Immature natural killer cell (primary cell): ENCODE results near the gene KCNQ4. TPM values are rescaled to one million over a fixed set of nuclear protein-coding genes. Genes with fewer than 3 reads are reported as not detected.

Source experiments
- DNase-seq, 3 donors: peaks; one replicate each; pipeline ENCODE4 v3.0.0; 2022; ENCODE audit warnings: mixed read lengths in 1 of 3
- H3K27ac Mint-ChIP-seq, 6 donors: one replicate each; pipeline ENCODE4 v1.8.0; 2020; ENCODE audit warnings: mixed read lengths in 6 of 6, mild to moderate bottlenecking in 5 of 6, inconsistent platforms in 4 of 6, moderate library complexity in 3 of 6
- H3K27me3 Mint-ChIP-seq, 3 donors: one replicate each; pipeline ENCODE4 v1.8.0; 2020 to 2021; ENCODE audit warnings: low read depth in 3 of 3, mild to moderate bottlenecking in 3 of 3, mixed read lengths in 3 of 3, moderate library complexity in 3 of 3, inconsistent platforms in 1 of 3
- H3K36me3 Mint-ChIP-seq, 3 donors: one replicate each; pipeline ENCODE4 v1.8.0; 2020; ENCODE audit warnings: mixed read lengths in 3 of 3, inconsistent platforms in 2 of 3, mild to moderate bottlenecking in 2 of 3
- H3K4me1 Mint-ChIP-seq, 2 donors: one replicate each; pipeline ENCODE4 v1.8.0; 2020; ENCODE audit warnings: inconsistent platforms in 2 of 2, mild to moderate bottlenecking in 2 of 2, mixed read lengths in 2 of 2, moderate library complexity in 1 of 2
- H3K4me3 Mint-ChIP-seq, 5 donors: one replicate each; pipeline ENCODE4 v1.8.0; 2020; ENCODE audit warnings: mild to moderate bottlenecking in 5 of 5, mixed read lengths in 5 of 5, inconsistent platforms in 3 of 5, moderate library complexity in 3 of 5
- H3K9me3 Mint-ChIP-seq, 6 donors: one replicate each; pipeline ENCODE4 v1.8.0; 2020; ENCODE audit warnings: mild to moderate bottlenecking in 6 of 6, mixed read lengths in 6 of 6, inconsistent platforms in 4 of 6, moderate library complexity in 3 of 6
- polyA plus RNA-seq, 3 donors: library from polyadenylated mRNA; unstranded; fragments of 300-500 nt; fragmentation: Illumina TruSeq; gene quantifications; one replicate each; pipeline ENCODE4 v1.2.3, GENCODE V29; 2021

KCNQ4 gene
- polyA plus RNA-seq, 3 donors from 2014 or later = not detected

DNA sequence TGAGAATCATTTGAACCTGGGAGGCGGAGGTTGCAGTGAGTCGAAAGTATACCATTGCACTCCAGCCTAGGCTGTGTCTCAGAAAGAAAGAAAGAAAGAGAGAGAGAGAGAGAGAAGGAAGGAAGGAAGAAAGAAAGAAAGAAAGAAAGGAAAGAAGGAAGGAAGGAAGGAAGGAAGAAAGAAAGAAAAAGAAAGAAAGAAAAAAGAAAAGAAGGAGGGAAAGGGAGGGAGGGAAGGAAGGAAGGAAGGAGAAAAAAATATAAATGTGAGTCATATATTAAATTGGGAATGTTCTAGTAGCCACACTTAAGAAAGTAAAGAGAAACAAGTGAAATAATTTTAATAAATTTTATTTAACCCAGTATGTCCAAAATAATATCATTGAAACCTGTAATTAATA, 95.3 kb downstream of the KCNQ4 start:
- no peak for DNase-seq
- Mint-ChIP-seq H3K27me3 (peaks cover 2 to 10% (median 5%) of the 10 kb centered on the region in 3 donors), H3K4me1 (peaks cover 37 to 38% of the 10 kb centered on the region in 2 donors), H3K9me3 (no peaks in the 10 kb centered on the region), H3K4me3 (no peak overlapping the region), H3K27ac (peak overlapping the region in 1 of 6 donors; percentile 40), H3K36me3 (peaks cover 0 to 3% (median 0%) of the 10 kb centered on the region in 3 donors)

DNA sequence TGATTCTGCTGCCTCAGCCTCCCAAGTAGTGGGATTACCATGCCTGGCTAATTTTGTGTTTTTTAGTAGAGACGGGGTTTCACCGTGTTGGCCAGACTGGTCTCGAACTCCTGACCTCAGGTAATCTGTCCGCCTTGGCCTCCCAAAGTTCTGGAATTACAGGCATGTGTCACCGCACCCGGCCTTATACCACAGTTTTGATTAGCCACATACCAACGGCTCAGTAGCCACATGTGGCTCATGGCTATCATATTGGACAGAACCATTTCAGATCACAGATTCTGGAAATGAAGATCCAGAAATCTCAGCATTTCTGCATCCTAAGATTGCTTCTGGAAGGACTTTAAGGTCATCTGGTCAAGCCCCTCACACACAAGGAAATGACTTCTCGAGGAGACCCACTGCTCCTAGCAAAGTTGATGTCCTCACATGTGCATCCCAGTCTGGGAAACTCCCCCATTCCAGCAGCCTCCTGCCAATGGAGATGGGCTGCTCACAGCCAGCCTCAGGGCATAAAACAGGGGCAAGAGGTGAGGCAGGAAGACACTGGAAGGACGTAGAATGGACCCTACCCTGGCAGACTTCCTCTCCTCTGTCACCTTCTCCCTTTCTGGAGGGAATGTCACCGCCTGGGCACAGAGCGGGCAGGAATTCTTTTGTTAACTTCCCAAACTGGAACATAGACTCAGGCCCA, 96.0 kb downstream of the KCNQ4 start:
- peaks cover 35 to 37% of the 10 kb centered on the region in 2 donors for H3K4me1 Mint-ChIP-seq
- no peaks in the 10 kb centered on the region for H3K9me3 Mint-ChIP-seq
- peaks cover 0 to 4% (median 0%) of the 10 kb centered on the region in 3 donors for H3K36me3 Mint-ChIP-seq
- no peak overlapping the region for H3K27ac Mint-ChIP-seq
- H3K27me3 Mint-ChIP-seq = peaks cover 3 to 10% (median 8%) of the 10 kb centered on the region in 3 donors
- H3K4me3 Mint-ChIP-seq = no peak overlapping the region
- no peak for DNase-seq

DNA sequence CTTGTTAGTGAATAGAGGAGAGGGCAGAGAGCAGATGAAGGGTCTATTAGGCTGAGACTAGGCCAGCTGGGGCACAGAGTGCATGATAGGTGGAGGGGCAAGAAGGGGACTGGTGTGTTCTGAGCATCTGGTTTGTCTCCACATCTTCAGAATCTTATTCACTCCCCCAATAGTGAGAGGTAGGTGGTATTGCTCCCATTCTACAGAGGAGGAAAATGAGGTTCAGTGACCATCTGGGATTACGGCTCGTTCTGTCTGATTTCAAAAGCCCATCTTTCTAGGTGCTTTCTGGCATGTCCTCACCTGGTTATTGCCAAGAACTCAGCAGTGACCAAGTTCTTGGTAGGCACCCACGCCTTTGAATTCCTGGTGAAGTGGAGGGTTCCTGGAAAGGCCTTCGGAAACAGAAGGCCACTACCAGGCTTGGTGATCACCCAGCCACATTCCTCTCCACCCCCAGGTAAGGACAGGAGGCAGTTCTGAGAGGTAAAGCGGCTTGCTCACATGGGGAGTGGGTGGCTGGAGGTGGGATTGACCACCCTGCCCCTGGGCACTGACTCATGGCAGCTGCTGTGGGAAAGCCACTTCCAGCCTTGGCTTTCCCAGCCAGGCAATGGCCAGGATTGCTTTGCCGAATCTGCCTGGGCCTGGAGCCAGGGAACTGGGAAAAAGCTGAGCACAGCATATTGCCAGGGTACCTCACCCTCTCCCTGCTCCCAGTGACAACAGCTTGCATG, 97.4 kb downstream of the KCNQ4 start:
- Mint-ChIP-seq H3K4me1 (peaks cover 24 to 25% of the 10 kb centered on the region in 2 donors), H3K4me3 (no peak overlapping the region)

DNA sequence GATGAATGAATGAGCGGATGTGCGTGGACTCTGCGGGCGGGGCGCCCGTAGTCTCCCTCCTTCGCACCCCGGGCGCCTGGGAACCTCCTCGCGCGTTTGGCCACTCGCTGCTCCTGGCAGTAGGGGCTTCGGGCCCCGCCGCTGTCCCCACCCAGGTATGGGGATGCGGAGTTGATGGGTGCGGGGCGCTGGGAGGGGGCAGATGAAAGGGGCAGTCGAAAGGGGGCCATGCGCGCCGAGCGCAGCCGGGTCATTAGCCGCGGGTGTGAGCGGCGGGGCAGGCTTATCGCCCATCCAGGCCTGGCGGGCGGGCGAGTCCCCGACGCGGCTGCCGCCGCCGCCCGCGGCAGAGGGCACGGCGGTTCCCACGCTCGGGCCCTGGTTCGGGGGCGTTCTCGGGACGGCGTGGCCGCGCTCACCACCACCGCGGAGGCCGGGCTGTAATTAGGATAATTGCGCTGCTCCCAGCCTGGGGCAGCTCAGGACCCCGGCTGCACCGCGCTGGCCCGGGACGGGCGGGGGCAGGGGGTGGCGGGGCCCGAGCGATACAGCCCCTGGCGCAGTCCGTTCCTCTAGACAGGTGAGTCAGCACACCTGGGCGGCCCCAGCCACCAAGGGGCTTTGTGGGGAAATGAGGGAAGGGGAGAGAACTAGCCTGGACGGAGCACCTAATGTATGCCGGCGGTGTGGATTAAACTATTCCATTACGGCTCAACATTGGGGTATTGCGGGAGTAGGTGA, 100.6 kb downstream of the KCNQ4 start:
- no peak for DNase-seq
- Mint-ChIP-seq H3K4me1 (peaks cover 4 to 6% of the 10 kb centered on the region in 2 donors), H3K4me3 (peak overlapping the region in 4 of 5 donors; percentile 33 to 57 (median 54)), H3K9me3 (no peaks in the 10 kb centered on the region), H3K27ac (peak overlapping the region in 1 of 6 donors; percentile 21), H3K27me3 (peaks cover 7 to 17% (median 16%) of the 10 kb centered on the region in 3 donors), H3K36me3 (peaks cover 0 to 4% (median 0%) of the 10 kb centered on the region in 3 donors)

More for the DNA sequence above, 97.4 kb downstream of the KCNQ4 start:
- Mint-ChIP-seq H3K36me3 (peaks cover 0 to 4% (median 0%) of the 10 kb centered on the region in 3 donors), H3K27ac (no peak overlapping the region), H3K27me3 (peaks cover 10 to 12% (median 11%) of the 10 kb centered on the region in 3 donors), H3K9me3 (no peaks in the 10 kb centered on the region)
- no peak for DNase-seq

DNA sequence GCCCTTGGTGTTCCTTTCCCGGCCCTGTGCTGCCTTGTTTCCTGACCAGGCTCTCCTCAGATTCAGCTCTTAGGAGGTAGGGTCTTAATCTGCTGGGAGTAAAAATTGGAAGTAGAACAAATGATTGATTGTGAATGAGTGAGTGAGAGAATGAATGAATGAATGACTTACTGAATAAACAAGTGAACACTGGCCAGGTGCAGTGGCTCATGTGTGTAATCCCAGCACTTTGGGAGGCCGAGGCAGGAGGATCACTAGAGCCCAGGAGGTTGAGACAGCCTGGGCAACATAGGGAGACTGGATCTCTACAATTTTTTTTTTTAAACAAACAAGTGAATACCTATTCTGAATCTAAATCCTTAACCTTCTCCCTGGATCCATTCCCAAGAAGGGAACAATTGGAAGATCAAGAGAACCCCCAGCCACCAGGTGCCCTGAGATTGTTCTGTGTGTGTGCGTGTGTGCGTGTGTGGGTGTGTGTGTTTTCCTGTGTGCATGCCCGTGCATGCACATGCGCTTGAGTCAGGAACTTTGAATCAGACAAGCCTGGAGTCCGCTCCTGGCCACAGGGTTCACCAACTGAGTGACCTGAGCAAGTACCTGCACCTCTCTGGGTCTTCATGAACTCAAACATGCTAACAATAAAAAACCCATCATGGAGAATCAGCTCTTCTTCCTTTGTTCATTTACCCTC, 102.9 kb downstream of the KCNQ4 start:
- Mint-ChIP-seq H3K4me3 (no peak overlapping the region), H3K36me3 (peaks cover 0 to 4% (median 0%) of the 10 kb centered on the region in 3 donors), H3K4me1 (peaks cover 4 to 6% of the 10 kb centered on the region in 2 donors), H3K9me3 (no peaks in the 10 kb centered on the region), H3K27ac (no peak overlapping the region), H3K27me3 (peaks cover 5 to 19% (median 17%) of the 10 kb centered on the region in 3 donors)
- no peak for DNase-seq

DNA sequence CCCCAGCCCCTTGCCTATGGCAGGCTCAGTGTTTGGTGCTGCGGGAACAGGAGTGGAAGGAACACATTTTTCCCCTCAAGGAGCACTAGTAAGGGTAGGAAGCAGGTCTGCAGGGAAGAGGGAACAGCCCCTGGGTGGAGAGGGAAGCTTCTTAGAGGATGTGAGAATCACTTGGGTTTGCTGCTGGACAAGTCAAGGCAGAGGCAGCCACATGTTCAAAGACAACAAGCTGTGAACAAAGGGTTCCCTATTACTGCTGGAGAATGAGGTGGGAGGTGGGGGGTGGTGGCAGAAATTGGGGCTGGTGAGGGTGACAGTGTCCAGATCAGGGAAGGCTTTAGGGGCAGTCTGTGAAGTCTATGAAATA, 103.4 kb downstream of the KCNQ4 start:
- DNase-seq = no peak
- Mint-ChIP-seq H3K4me3 (no peak overlapping the region), H3K4me1 (peaks cover 4 to 6% of the 10 kb centered on the region in 2 donors), H3K36me3 (peaks cover 0 to 4% (median 0%) of the 10 kb centered on the region in 3 donors), H3K9me3 (no peaks in the 10 kb centered on the region), H3K27ac (no peak overlapping the region), H3K27me3 (peaks cover 5 to 19% (median 17%) of the 10 kb centered on the region in 3 donors)

DNA sequence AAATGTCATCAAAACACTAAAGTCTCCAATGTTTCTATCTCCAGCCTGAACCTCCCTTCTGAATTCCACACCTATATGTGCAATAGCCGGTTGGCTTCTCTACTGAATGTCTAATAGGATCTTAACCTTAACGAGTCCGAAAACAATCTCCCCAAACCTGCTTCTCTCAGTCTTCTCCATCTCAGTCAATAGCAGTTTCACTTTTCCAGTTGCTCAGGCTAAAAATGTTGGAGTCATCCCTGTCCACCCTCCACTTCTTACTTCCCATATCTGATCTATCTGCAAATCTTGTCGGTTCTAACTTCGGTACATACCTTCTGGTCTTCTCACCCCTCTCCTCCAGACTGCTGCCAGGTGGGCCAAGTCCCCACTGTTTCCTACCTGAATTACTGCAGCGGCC, 104.1 kb downstream of the KCNQ4 start:
- Mint-ChIP-seq H3K27me3 (peaks cover 3 to 19% (median 19%) of the 10 kb centered on the region in 3 donors), H3K4me1 (peaks cover 4 to 6% of the 10 kb centered on the region in 2 donors), H3K27ac (no peak overlapping the region), H3K9me3 (peaks cover 0 to under 1% (median 0%) of the 10 kb centered on the region in 6 donors), H3K36me3 (peaks cover 0 to 4% (median 0%) of the 10 kb centered on the region in 3 donors), H3K4me3 (no peak overlapping the region)
- DNase-seq = no peak

Other genes starting within 250 kb of the KCNQ4 start
- 1 to 10 TPM in 2 of 3 donors, under 1 TPM in 1; 0.31 to 1.7 (median 1.3) TPM for gene RIMS3, start 118.1 kb upstream of the KCNQ4 start, polyA plus RNA-seq
- 10 to 100 TPM; 33.8 to 66.0 (median 53.4) TPM for gene NFYC, start 92.1 kb upstream of the KCNQ4 start, polyA plus RNA-seq
- gene CITED4, start 78.6 kb downstream of the KCNQ4 start, polyA plus RNA-seq = 1 to 10 TPM; 2.1 to 3.5 (median 2.7) TPM
- 10 to 100 TPM; 14.8 to 22.6 (median 16.6) TPM for gene CTPS1, start 195.9 kb downstream of the KCNQ4 start, polyA plus RNA-seq
- under 1 TPM in 2 of 3 donors, not detected in 1; 0.11 to 0.32 TPM for gene SLFNL1, start 237.9 kb downstream of the KCNQ4 start, polyA plus RNA-seq